ENCODE measurements around the gene HSD17B12. TPM values are rescaled to one million over a fixed set of nuclear protein-coding genes. Genes with fewer than 3 reads are reported as not detected.
"Not testable (repeated sequence)": the region's sequence is repeated elsewhere in the genome, so short reads cannot be mapped to it uniquely, and the experiment has no call there.

The HSD17B12 gene
- total RNA-seq, 1 donor = 122 TPM

GRCh38 chr11:43664295-43664694 is 16.2 kb upstream of the HSD17B12 start:
- H3K36me3 ChIP-seq (ENCODE audit: insufficient read depth, low read length) = no peaks in the 10 kb centered on the region
- H3K27ac ChIP-seq (ENCODE audit: low read depth, low read length) = no peak overlapping the region
- H3K4me2 ChIP-seq (ENCODE audit: insufficient read depth, low read length) = no peak overlapping the region
- no peaks in the 10 kb centered on the region for H4K20me1 ChIP-seq (ENCODE audit: insufficient read depth, low read length)
- H3K4me3 ChIP-seq (ENCODE audit: insufficient read depth, low read length) = no peak overlapping the region
- no peaks in the 10 kb centered on the region for H3K4me1 ChIP-seq (ENCODE audit: insufficient read depth, low read length)
- H3K9me3 ChIP-seq (ENCODE audit: low read depth, low read length) = no peaks in the 10 kb centered on the region
- no peak for DNase-seq (ENCODE audit: insufficient read length, low spot score, missing footprints)
- no peaks in the 10 kb centered on the region for H3K27me3 ChIP-seq (ENCODE audit: insufficient read depth, low read length)
- TF ChIP-seq CTCF (IDR thresholded peaks at IDR 0.05; ENCODE audit: extremely low read depth, low read depth, low read length) = no peak
- H2AFZ ChIP-seq (ENCODE audit: low read length) = no peak overlapping the region
- no peaks in the 10 kb centered on the region for H3K79me2 ChIP-seq (ENCODE audit: insufficient read depth, low read length)

- not testable (repeated sequence) for H3K4me3 ChIP-seq (ENCODE audit: insufficient read depth, low read length); DNase-seq (ENCODE audit: insufficient read length, low spot score, missing footprints); H2AFZ ChIP-seq (ENCODE audit: low read length); H3K27me3 ChIP-seq (ENCODE audit: insufficient read depth, low read length); H3K36me3 ChIP-seq (ENCODE audit: insufficient read depth, low read length); H3K27ac ChIP-seq (ENCODE audit: low read depth, low read length); H3K79me2 ChIP-seq (ENCODE audit: insufficient read depth, low read length); H3K4me1 ChIP-seq (ENCODE audit: insufficient read depth, low read length); H3K4me2 ChIP-seq (ENCODE audit: insufficient read depth, low read length); H3K9me3 ChIP-seq (ENCODE audit: low read depth, low read length); H4K20me1 ChIP-seq (ENCODE audit: insufficient read depth, low read length)
Measured at GRCh38 chr11:43671284-43671683, 9.3 kb upstream of the HSD17B12 start.

GRCh38 chr11:43674560-43674959 is 6.0 kb upstream of the HSD17B12 start:
- TF ChIP-seq CTCF (IDR thresholded peaks at IDR 0.05; ENCODE audit: extremely low read depth, low read depth, low read length) = no peak
- H3K4me1 ChIP-seq (ENCODE audit: insufficient read depth, low read length) = no peaks in the 10 kb centered on the region
- H4K20me1 ChIP-seq (ENCODE audit: insufficient read depth, low read length) = no peaks in the 10 kb centered on the region
- no peaks in the 10 kb centered on the region for H3K36me3 ChIP-seq (ENCODE audit: insufficient read depth, low read length)
- no peaks in the 10 kb centered on the region for H3K79me2 ChIP-seq (ENCODE audit: insufficient read depth, low read length)
- DNase-seq (ENCODE audit: insufficient read length, low spot score, missing footprints) = no peak
- no peaks in the 10 kb centered on the region for H3K9me3 ChIP-seq (ENCODE audit: low read depth, low read length)
- H3K27me3 ChIP-seq (ENCODE audit: insufficient read depth, low read length) = peaks cover 7% of the 10 kb centered on the region
- no peak overlapping the region for H2AFZ ChIP-seq (ENCODE audit: low read length)
- no peak overlapping the region for H3K27ac ChIP-seq (ENCODE audit: low read depth, low read length)
- H3K4me3 ChIP-seq (ENCODE audit: insufficient read depth, low read length) = no peak overlapping the region
- no peak overlapping the region for H3K4me2 ChIP-seq (ENCODE audit: insufficient read depth, low read length)

- no peak for TF ChIP-seq CTCF (IDR thresholded peaks at IDR 0.05; ENCODE audit: extremely low read depth, low read depth, low read length)
- Histone ChIP-seq H3K4me3 (ENCODE audit: insufficient read depth, low read length) (no peak overlapping the region), H4K20me1 (ENCODE audit: insufficient read depth, low read length) (no peaks in the 10 kb centered on the region), H3K9me3 (ENCODE audit: low read depth, low read length) (no peaks in the 10 kb centered on the region), H3K27ac (ENCODE audit: low read depth, low read length) (no peak overlapping the region), H3K79me2 (ENCODE audit: insufficient read depth, low read length) (peaks cover 11% of the 10 kb centered on the region), H3K4me1 (ENCODE audit: insufficient read depth, low read length) (peaks cover 4% of the 10 kb centered on the region), H3K4me2 (ENCODE audit: insufficient read depth, low read length) (no peak overlapping the region), H3K36me3 (ENCODE audit: insufficient read depth, low read length) (no peaks in the 10 kb centered on the region), H3K27me3 (ENCODE audit: insufficient read depth, low read length) (peaks cover 7% of the 10 kb centered on the region), H2AFZ (ENCODE audit: low read length) (no peak overlapping the region)
- no peak for DNase-seq (ENCODE audit: insufficient read length, low spot score, missing footprints)
Measured at GRCh38 chr11:43676933-43677332, 3.6 kb upstream of the HSD17B12 start.

Measured in osteoblast (primary cell).